ENCODE results near the gene TAGLN.

GRCh38 chr11:117154468-117154867, 44.7 kb upstream of the TAGLN start:
- TF ChIP-seq CTCF (conservative IDR thresholded peaks at IDR 0.05): no peak
- no peak for TF ChIP-seq EZH2 (IDR thresholded peaks at IDR 0.05; ENCODE audit: low read depth)
